Measurements from ENCODE around the gene HOOK1.

The HOOK1 gene

DNA sequence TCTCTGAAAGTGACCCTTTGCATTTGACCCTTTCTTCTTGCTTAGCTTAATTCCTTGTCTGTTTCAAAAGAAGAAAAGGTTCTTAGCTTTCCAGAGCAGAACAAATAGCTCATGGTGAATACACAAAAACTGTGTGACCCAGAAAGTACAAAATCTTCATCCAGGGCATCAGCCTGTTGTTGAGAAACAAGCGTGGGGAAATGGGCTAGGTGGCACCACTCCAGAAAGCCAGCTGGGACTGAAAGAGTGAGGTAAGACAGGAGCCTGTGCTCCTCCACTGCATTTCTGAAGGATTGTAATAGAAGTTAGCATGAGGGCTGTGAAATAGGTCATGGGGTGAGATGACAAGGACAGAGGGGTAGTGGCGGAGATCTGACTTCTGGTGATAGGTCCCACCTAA lies 66.0 kb downstream of the HOOK1 start:
- no peaks in the 10 kb centered on the region for H4K20me1 ChIP-seq (ENCODE audit: insufficient read depth, low read length)
- no peak overlapping the region for H3K4me3 ChIP-seq (ENCODE audit: low read depth, low read length, poor library complexity, severe bottlenecking)
- no peaks in the 10 kb centered on the region for H3K79me2 ChIP-seq (ENCODE audit: insufficient read depth, low read length)
- H3K9me3 ChIP-seq (ENCODE audit: low read length), result no peaks in the 10 kb centered on the region
- no peaks in the 10 kb centered on the region for H3K36me3 ChIP-seq (ENCODE audit: insufficient read depth, low read length)
- H3K4me2 ChIP-seq (ENCODE audit: low read length), result no peak overlapping the region
- H3K9me2 ChIP-seq (ENCODE audit: low read depth, low read length), result no peaks in the 10 kb centered on the region
- H3F3A ChIP-seq (ENCODE audit: insufficient read depth, low read length), result no peaks in the 10 kb centered on the region
- no peak overlapping the region for H2AFZ ChIP-seq (ENCODE audit: low read length)
- H3K27ac ChIP-seq (ENCODE audit: low read depth, low read length, poor library complexity, severe bottlenecking), result no peak overlapping the region
- no peak overlapping the region for H3K9ac ChIP-seq (ENCODE audit: low read length)
- no peaks in the 10 kb centered on the region for H3K27me3 ChIP-seq (ENCODE audit: insufficient read depth, low read length)
- TF ChIP-seq, protein P1, sequence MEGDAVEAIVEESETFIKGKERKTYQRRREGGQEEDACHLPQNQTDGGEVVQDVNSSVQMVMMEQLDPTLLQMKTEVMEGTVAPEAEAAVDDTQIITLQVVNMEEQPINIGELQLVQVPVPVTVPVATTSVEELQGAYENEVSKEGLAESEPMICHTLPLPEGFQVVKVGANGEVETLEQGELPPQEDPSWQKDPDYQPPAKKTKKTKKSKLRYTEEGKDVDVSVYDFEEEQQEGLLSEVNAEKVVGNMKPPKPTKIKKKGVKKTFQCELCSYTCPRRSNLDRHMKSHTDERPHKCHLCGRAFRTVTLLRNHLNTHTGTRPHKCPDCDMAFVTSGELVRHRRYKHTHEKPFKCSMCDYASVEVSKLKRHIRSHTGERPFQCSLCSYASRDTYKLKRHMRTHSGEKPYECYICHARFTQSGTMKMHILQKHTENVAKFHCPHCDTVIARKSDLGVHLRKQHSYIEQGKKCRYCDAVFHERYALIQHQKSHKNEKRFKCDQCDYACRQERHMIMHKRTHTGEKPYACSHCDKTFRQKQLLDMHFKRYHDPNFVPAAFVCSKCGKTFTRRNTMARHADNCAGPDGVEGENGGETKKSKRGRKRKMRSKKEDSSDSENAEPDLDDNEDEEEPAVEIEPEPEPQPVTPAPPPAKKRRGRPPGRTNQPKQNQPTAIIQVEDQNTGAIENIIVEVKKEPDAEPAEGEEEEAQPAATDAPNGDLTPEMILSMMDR (IDR thresholded peaks at IDR 0.05; ENCODE audit: low read length), result no peak
- TF ChIP-seq EZH2 (IDR thresholded peaks at IDR 0.05; ENCODE audit: borderline replicate concordance, low read length), result no peak
- H3K4me1 ChIP-seq (ENCODE audit: insufficient read depth, low read length, severe bottlenecking), result no peaks in the 10 kb centered on the region

DNA sequence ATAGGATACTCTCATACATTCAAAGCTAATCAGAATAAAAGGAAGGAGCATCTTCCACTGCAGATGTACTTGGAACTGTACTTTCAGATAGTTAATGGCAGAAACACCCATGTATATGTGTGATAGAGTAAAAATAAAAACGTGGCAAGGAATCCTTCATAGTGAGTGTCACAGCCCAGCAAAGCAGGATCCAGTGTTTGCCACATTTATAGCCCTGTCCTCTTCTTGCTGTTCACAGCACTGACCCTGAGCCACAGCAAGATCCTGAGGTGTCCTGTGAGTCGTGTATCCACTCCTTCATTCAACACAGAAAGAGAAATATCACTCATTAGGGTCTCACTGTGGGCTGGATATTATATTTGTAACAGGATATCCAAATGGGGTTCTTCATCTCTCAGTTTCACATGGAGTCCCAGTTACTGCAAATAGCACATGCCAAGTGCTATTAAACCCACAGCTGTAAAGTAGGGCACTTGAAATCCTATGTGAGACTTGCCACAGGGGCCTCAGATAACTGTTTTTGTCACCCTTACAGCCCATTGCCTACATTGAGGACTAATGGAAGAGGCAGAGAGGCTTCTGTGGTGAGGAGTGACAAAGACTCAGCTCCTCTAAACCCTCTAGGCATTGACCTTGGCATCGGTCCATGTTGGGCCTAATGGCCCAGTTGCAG lies 70.5 kb downstream of the HOOK1 start:
- Histone ChIP-seq H3K9me2 (ENCODE audit: low read depth, low read length) (no peaks in the 10 kb centered on the region), H3K4me3 (ENCODE audit: low read depth, low read length, poor library complexity, severe bottlenecking) (no peak overlapping the region), H3K36me3 (ENCODE audit: insufficient read depth, low read length) (no peaks in the 10 kb centered on the region), H3K4me1 (ENCODE audit: insufficient read depth, low read length, severe bottlenecking) (no peaks in the 10 kb centered on the region), H3K9ac (ENCODE audit: low read length) (no peak overlapping the region), H3K4me2 (ENCODE audit: low read length) (no peak overlapping the region), H3K27ac (ENCODE audit: low read depth, low read length, poor library complexity, severe bottlenecking) (no peak overlapping the region), H3K79me2 (ENCODE audit: insufficient read depth, low read length) (no peaks in the 10 kb centered on the region), H3K27me3 (ENCODE audit: insufficient read depth, low read length) (no peaks in the 10 kb centered on the region), H3F3A (ENCODE audit: insufficient read depth, low read length) (no peaks in the 10 kb centered on the region), H4K20me1 (ENCODE audit: insufficient read depth, low read length) (no peaks in the 10 kb centered on the region), H3K9me3 (ENCODE audit: low read length) (no peaks in the 10 kb centered on the region), H2AFZ (ENCODE audit: low read length) (no peak overlapping the region)
- no peak for TF ChIP-seq EZH2 (IDR thresholded peaks at IDR 0.05; ENCODE audit: borderline replicate concordance, low read length)
- TF ChIP-seq, protein P1 (IDR thresholded peaks at IDR 0.05; ENCODE audit: low read length), result no peak

DNA sequence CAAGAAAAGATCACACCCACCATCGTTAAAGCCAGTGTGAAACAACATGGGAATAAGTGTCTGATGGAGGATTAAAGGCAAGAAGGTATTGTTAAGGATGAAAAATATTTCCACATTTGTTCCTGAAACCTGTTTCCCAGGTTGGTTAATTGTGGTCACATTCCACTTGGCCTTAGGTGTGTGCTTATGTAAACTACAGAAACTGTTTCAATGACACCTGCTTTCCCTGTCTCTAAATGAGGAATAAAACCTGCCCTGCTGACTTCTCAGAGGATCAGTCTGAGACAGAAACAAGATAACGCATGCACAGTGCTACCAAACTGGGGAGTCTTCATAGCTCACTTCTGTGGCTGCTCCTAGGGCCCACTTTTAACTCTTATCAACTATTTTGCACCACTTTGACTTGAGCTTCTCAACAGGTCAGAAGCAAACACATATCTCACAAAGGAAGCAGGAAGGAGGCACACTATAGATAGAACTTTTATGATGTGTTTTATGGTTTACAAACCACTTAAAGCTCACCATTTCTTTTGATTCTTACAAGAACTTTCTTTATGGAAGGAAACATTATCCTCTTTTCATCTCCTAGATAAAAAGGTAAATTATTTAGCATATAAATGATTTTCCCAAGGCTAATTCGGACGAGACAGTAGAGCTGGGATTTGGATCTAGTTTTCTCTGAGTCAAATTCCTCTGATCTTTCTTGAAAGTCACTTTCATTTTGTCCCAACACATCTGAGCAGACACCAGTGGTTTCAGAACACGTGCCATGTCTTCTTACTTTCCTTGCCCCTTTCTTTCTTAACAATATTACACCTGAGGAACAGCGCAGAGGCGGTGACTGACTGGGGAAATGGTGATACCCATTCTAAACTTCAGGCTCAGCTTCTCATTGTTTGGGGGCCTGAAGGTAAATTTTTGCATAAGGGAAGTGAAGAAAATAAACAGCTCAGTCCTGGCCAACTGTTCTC lies 78.4 kb downstream of the HOOK1 start:
- TF ChIP-seq EZH2 (IDR thresholded peaks at IDR 0.05; ENCODE audit: borderline replicate concordance, low read length), result no peak
- TF ChIP-seq, protein P1 (IDR thresholded peaks at IDR 0.05; ENCODE audit: low read length), result no peak
- H3K4me1 ChIP-seq (ENCODE audit: insufficient read depth, low read length, severe bottlenecking), result no peaks in the 10 kb centered on the region
- H3F3A ChIP-seq (ENCODE audit: insufficient read depth, low read length), result no peaks in the 10 kb centered on the region
- H3K9ac ChIP-seq (ENCODE audit: low read length), result no peak overlapping the region
- H3K4me3 ChIP-seq (ENCODE audit: low read depth, low read length, poor library complexity, severe bottlenecking), result no peak overlapping the region
- no peaks in the 10 kb centered on the region for H3K79me2 ChIP-seq (ENCODE audit: insufficient read depth, low read length)
- no peaks in the 10 kb centered on the region for H3K9me3 ChIP-seq (ENCODE audit: low read length)
- H4K20me1 ChIP-seq (ENCODE audit: insufficient read depth, low read length), result no peaks in the 10 kb centered on the region
- H2AFZ ChIP-seq (ENCODE audit: low read length), result no peak overlapping the region
- no peaks in the 10 kb centered on the region for H3K36me3 ChIP-seq (ENCODE audit: insufficient read depth, low read length)
- no peak overlapping the region for H3K27ac ChIP-seq (ENCODE audit: low read depth, low read length, poor library complexity, severe bottlenecking)
- no peaks in the 10 kb centered on the region for H3K9me2 ChIP-seq (ENCODE audit: low read depth, low read length)
- no peak overlapping the region for H3K4me2 ChIP-seq (ENCODE audit: low read length)
- H3K27me3 ChIP-seq (ENCODE audit: insufficient read depth, low read length), result no peaks in the 10 kb centered on the region
